ENCODE results near the gene SCAF1.
A peak's percentile ranks its signal among the peaks of the same experiment; 100 is the strongest.

The SCAF1 gene

DNA sequence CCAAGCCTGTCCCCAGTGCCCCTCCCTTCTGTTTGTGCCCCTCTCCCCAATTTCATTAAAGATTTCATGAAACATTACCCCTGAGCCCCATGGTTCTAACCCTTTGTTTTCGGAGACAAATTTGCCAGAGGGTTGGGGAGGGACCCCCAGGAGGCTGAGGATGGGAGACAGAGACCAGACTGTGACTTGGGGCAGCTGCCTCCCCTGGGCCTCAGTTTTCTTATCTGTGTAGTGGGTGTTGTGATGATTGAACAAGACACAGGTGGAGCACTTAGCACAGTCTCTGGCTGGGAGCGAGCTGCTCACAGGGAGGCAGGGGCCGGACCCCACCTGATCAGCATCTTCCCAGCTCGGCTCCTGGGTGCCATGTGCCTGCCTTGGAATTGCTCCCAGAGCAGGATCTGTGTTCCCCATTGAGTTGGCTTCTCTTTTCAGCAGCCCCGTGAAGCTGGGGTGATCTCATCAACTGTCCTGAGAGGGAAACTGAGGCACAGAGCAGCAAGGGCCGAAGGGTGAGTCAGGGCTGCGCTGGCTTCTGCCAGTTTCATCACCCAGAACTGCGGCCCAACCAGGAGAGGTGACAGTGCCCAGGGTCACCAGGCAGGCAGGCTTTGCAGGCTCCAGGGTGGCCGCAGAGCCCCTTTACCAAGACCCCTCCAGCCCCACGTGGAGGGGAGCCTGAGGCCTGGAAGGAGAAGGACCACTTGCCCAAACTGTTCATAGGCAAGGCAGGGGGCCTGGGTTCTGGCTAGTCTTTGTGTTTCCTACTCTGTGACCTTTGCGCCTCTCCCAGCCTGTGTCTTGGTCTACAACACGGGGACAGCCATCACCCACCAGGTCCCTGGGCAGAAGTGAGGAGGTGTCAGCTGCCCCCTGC, 16.8 kb downstream of the SCAF1 start:
- ChIA-PET CTCF (interaction anchor here (2.2 to 5.2 kb wide), 2 partner anchors 13 to 22 kb away, joined by 6 to 30 read pairs; no protein-coding TSS in a partner anchor), POLR2A (no interaction called here)
- TF ChIP-seq, protein P1, sequence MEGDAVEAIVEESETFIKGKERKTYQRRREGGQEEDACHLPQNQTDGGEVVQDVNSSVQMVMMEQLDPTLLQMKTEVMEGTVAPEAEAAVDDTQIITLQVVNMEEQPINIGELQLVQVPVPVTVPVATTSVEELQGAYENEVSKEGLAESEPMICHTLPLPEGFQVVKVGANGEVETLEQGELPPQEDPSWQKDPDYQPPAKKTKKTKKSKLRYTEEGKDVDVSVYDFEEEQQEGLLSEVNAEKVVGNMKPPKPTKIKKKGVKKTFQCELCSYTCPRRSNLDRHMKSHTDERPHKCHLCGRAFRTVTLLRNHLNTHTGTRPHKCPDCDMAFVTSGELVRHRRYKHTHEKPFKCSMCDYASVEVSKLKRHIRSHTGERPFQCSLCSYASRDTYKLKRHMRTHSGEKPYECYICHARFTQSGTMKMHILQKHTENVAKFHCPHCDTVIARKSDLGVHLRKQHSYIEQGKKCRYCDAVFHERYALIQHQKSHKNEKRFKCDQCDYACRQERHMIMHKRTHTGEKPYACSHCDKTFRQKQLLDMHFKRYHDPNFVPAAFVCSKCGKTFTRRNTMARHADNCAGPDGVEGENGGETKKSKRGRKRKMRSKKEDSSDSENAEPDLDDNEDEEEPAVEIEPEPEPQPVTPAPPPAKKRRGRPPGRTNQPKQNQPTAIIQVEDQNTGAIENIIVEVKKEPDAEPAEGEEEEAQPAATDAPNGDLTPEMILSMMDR (IDR thresholded peaks at IDR 0.05; ENCODE audit: control extremely low read depth, extremely low read depth, low read depth, missing control alignments), result no peak
- DNase-seq (ENCODE audit: extremely low spot score), result no peak

DNA sequence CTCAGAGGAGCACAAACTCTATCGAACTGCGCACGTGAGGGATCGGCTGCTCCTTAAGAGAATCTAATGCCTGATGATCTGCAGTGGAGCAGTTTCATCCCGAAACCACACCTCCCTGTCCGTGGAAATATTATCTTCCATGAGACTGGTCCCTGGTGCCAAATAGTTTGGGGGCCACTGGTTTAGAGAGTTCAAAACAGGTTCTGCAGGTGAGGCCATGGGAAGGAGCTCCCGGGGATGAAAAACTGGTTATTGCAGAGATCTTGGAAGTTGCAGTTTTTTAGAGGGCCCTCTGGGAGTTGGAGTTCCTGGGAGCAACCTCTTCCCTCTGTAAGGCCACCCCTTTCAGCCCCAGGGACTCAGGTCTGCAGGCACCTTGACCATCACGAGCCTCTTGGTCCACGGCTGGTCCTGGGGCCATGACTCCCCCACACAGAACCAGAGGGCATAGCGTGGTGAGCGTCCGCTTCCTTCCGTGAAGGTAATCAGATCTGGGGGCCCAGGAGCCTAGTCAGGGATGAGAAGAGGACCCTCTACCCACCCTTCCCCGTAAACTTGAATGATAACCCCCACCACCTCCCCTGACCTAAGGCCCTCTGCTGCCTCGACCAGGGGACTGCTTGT, 18.4 kb downstream of the SCAF1 start:
- CTCF ChIA-PET, result interaction anchor here (0.6 to 2.8 kb wide), 3 partner anchors 12 to 146 kb away, joined by 3 to 12 read pairs (median 6); no protein-coding TSS in a partner anchor
- DNase-seq (ENCODE audit: extremely low spot score), result no peak
- POLR2A ChIA-PET, result no interaction called here
- TF ChIP-seq, protein P1 (IDR thresholded peaks at IDR 0.05; ENCODE audit: control extremely low read depth, extremely low read depth, low read depth, missing control alignments), result no peak

DNA sequence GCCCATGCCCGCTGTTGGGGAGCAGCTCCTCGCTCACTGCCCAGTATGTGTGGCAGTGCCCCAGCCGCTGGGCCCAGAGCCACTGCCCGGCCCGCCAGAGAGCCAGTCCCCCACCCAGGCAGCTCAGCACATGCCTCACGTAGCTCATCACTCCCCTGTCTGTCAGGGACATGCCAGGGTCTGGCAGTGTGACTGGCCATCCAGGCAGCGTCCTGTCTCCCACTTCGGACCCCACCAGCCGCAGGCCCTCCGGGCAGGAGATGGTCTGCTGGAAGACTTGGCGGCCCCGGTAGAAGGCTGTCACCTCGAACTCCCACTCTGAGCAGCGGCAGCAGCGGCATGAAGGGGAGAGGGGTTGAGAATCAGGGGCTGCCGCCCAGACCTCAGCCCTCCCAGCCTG, 20.0 kb downstream of the SCAF1 start:
- ChIA-PET POLR2A (no interaction called here), CTCF (interaction anchor here (2.8 kb wide), 1 partner anchor 10 kb away, joined by 12 read pairs; no protein-coding TSS in a partner anchor)
- DNase-seq (ENCODE audit: extremely low spot score), result no peak
- TF ChIP-seq, protein P1 (IDR thresholded peaks at IDR 0.05; ENCODE audit: control extremely low read depth, extremely low read depth, low read depth, missing control alignments), result no peak

DNA sequence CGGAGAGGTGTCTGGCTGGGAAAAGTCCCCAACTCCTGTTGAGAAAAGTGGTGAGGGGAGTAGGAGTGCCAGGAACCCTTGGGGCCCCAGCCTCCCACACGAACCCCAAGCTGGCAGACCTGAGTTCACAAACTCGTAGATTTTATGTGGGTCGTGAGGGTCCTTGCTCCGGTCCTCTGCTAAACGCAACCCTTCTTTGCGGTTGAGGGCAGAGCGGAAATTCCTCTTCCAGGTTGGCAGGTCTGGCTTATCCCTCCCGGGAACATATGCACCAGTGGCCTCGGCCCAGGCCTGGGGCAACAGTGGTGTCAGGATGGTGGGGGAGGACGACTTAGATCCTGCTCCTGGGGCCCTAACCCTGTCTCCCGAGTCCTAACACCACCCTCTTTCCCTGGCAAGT, 21.2 kb downstream of the SCAF1 start:
- CTCF ChIA-PET, result interaction anchor here (1.5 to 2.3 kb wide), 4 partner anchors 10 to 21 kb away, joined by 3 to 11 read pairs (median 6); partner anchors contain the start of gene SCAF1
- TF ChIP-seq, protein P1 (IDR thresholded peaks at IDR 0.05; ENCODE audit: control extremely low read depth, extremely low read depth, low read depth, missing control alignments), result no peak
- no peak for DNase-seq (ENCODE audit: extremely low spot score)
- POLR2A ChIA-PET, result no interaction called here

DNA sequence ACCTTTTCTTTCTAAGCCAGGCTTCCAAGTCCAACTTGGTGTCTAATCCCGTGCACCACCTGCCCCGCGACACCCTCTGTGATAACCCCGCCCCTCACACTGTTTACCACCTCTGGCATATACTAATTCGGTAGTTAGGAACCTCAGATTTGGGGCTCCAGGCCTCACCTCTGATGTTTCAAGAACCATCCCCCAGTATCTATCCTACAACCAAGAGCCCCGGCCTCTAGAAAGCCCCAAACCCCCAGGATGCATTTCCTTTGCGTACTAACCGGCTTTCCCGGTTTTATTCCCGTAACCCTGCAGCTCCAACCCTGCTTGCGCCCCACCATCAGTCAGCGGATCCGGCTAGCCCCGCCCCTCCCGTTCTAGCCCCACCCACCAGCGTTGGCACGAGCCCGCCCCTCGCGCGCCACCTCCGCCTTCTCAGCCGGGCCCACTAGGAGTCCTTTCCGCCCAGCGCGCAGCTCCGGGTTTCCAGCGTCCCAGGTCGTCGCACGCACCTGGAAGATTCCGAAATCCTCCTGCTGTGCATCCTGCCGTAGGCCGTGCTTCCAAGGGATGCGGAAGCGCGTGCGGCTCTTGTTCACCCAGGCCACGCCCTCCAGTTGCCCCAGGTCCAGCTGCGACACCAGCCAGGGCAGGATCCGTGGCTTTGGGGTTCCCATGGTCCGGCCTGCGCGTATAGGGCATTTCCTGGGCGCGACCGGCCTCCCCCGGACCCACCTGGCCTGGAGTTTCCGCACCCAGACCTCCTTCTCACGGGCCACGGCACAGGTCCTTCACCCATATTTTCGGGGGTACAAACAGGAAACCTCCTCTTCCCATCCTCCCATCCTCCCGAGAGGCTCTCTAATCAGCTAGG, 22.4 kb downstream of the SCAF1 start:
- peak; percentile 88 for DNase-seq (ENCODE audit: extremely low spot score)
- TF ChIP-seq, protein P1 (IDR thresholded peaks at IDR 0.05; ENCODE audit: control extremely low read depth, extremely low read depth, low read depth, missing control alignments), result peak; percentile 10
- CTCF ChIA-PET, result interaction anchor here (1.1 to 2.3 kb wide), 6 partner anchors 9 to 22 kb away, joined by 3 to 11 read pairs (median 6); partner anchors contain the start of gene SCAF1
- POLR2A ChIA-PET, result interaction anchor here (0.5 to 2.2 kb wide), 8 partner anchors 16 to 177 kb away, joined by 3 to 9 read pairs (median 4); partner anchors contain the start of genes RRAS and SCAF1
